DMS79 treated with DMSO at 0.1 percent for 48 hours (cell line): ENCODE measurements around the gene UBL3.

Source experiments
- DNase-seq: peaks from one replicate; lab custom pipeline; 2025; lab: John Stamatoyannopoulos, UW

The UBL3 gene

GRCh38 chr13:29857085-29857484 is 6.7 kb upstream of the UBL3 start:
- no peak for DNase-seq

GRCh38 chr13:29856426-29856825 is 6.0 kb upstream of the UBL3 start:
- DNase-seq, result no peak

GRCh38 chr13:29855784-29856183 is 5.4 kb upstream of the UBL3 start:
- DNase-seq, result no peak

GRCh38 chr13:29855009-29855408 is 4.6 kb upstream of the UBL3 start:
- DNase-seq, result no peak

- no peak for DNase-seq
Observed at GRCh38 chr13:29853131-29853530, 2.7 kb upstream of the UBL3 start.

GRCh38 chr13:29852472-29853054 is 2.1 kb upstream of the UBL3 start:
- DNase-seq, result no peak

GRCh38 chr13:29849731-29850212 is 645 bp downstream of the UBL3 start:
- peak; percentile 37 for DNase-seq

- DNase-seq, result peak; percentile 63
Observed at GRCh38 chr13:29849071-29849631, 1.3 kb downstream of the UBL3 start.

- DNase-seq, result peak; percentile 37
Observed at GRCh38 chr13:29847501-29847983, 2.9 kb downstream of the UBL3 start.

GRCh38 chr13:29846475-29847256 is 3.8 kb downstream of the UBL3 start:
- DNase-seq, result no peak

- no peak for DNase-seq
Observed at GRCh38 chr13:29845440-29846056, 4.9 kb downstream of the UBL3 start.

- no peak for DNase-seq
Observed at GRCh38 chr13:29844441-29844840, 6.0 kb downstream of the UBL3 start.

GRCh38 chr13:29840585-29840984 is 9.8 kb downstream of the UBL3 start:
- no peak for DNase-seq

GRCh38 chr13:29835280-29836061 is 14.9 kb downstream of the UBL3 start:
- no peak for DNase-seq

GRCh38 chr13:29832761-29833298 is 17.6 kb downstream of the UBL3 start:
- no peak for DNase-seq

- DNase-seq, result no peak
Observed at GRCh38 chr13:29830000-29830399, 20.4 kb downstream of the UBL3 start.

- no peak for DNase-seq
Observed at GRCh38 chr13:29819143-29819542, 31.3 kb downstream of the UBL3 start.

GRCh38 chr13:29817604-29818378 is 32.6 kb downstream of the UBL3 start:
- no peak for DNase-seq

- no peak for DNase-seq
Observed at GRCh38 chr13:29816715-29817114, 33.7 kb downstream of the UBL3 start.

GRCh38 chr13:29815336-29815735 is 35.1 kb downstream of the UBL3 start:
- no peak for DNase-seq

- DNase-seq, result no peak
Observed at GRCh38 chr13:29810898-29811297, 39.5 kb downstream of the UBL3 start.
